Lower leg skin (tissue), 3 donors: Measurements from ENCODE around the gene SLC43A2.

Experiments
- CTCF ChIP-seq, 3 donors: fragments of 450-650 bp; IDR thresholded peaks; one replicate each; pipeline ENCODE4 v1.5.1; 2016; ENCODE audit warnings: antibody characterized with exemption in 3 of 3, mild to moderate bottlenecking in 3 of 3, moderate library complexity in 2 of 3
- POLR2A ChIP-seq, 2 donors: fragments of 450-650 bp; IDR thresholded peaks; one replicate each; pipeline ENCODE4 v1.6.1; 2016 to 2017; ENCODE audit warnings: antibody characterized with exemption in 2 of 2, mild to moderate bottlenecking in 1 of 2, moderate library complexity in 1 of 2

GRCh38 chr17:1553354-1554266 is 75.0 kb downstream of the SLC43A2 start:
- TF ChIP-seq CTCF (IDR thresholded peaks at IDR 0.05) = no peak
- TF ChIP-seq POLR2A (IDR thresholded peaks at IDR 0.05) = no peak
